HEK293 (cell line): Measurements from ENCODE around the gene MGAM2.

Experiments used
- CTCF ChIA-PET: fragments of 350-600 bp; formaldehyde crosslinking; extraction: SDS; loops from one replicate; lab custom pipeline; 2021; ENCODE audit warnings: antibody characterized with exemption; lab: Yijun Ruan, JAX
- POLR2A ChIA-PET: fragments of 300-600 bp; formaldehyde crosslinking; extraction: SDS; loops from one replicate; lab custom pipeline; 2020; ENCODE audit warnings: antibody characterized with exemption, inconsistent platforms; lab: Yijun Ruan, JAX
- H3K27ac ChIP-seq: fragments of 200-500 bp; sonication (Bioruptor generic); 2 replicates; pipeline ENCODE4 v1.5.1; 2014; ENCODE audit warnings: low read depth, low read length, control low read depth, inconsistent platforms; ENCODE audit errors: extremely low read depth
- H3K36me3 ChIP-seq, 2 experiments: fragments of 200-500 bp in 1 of 2; sonication (Bioruptor generic) in 1 of 2; 1 replicate in 1 of 2; 2 replicates in 1 of 2; pipeline ENCODE4 v1.5.1; 2014 to 2017; ENCODE audit warnings: inconsistent platforms in 2 of 2, low read length in 2 of 2; ENCODE audit not compliant: control insufficient read depth in 2 of 2, insufficient read depth in 1 of 2
- H3K4me1 ChIP-seq: fragments of 200-500 bp; sonication (Bioruptor generic); 2 replicates; pipeline ENCODE4 v1.5.1; 2014; ENCODE audit warnings: mild to moderate bottlenecking, low read length, inconsistent platforms; ENCODE audit not compliant: control insufficient read depth, insufficient read depth
- H3K4me3 ChIP-seq: 2 replicates; pipeline ENCODE4 v1.5.1; 2011; ENCODE audit warnings: low read depth, mild to moderate bottlenecking, control low read depth, low read length, moderate library complexity
- H3K9me3 ChIP-seq: fragments of 200-500 bp; sonication (Bioruptor generic); 2 replicates; pipeline ENCODE4 v1.5.1; 2014; ENCODE audit warnings: low read depth, low read length, inconsistent platforms; ENCODE audit not compliant: control insufficient read depth, insufficient read depth
- OSR2 ChIP-seq: fragments of 450-650 bp; formaldehyde crosslinking; IDR thresholded peaks from 2 replicates; pipeline ENCODE4 v1.5.1; 2016; ENCODE audit warnings: missing biosample characterization, missing genetic modification characterization
- ZBTB1 ChIP-seq: fragments of 450-650 bp; formaldehyde crosslinking; IDR thresholded peaks from 2 replicates; pipeline ENCODE4 v1.5.1; 2016; ENCODE audit warnings: missing biosample characterization, missing genetic modification characterization
- ZBTB17 ChIP-seq: fragments of 450-650 bp; formaldehyde crosslinking; IDR thresholded peaks from 2 replicates; pipeline ENCODE4 v1.5.1; 2016; ENCODE audit warnings: missing biosample characterization, missing genetic modification characterization
- ZBTB48 ChIP-seq: fragments of 450-650 bp; formaldehyde crosslinking; IDR thresholded peaks from 2 replicates; pipeline ENCODE4 v1.5.1; 2016; ENCODE audit warnings: missing biosample characterization, missing genetic modification characterization
- ZFHX2 ChIP-seq: fragments of 450-650 bp; formaldehyde crosslinking; conservative IDR thresholded peaks from 2 replicates; pipeline ENCODE4 v1.5.1; 2016; ENCODE audit warnings: missing biosample characterization, missing genetic modification characterization
- ZNF239 ChIP-seq: fragments of 450-650 bp; formaldehyde crosslinking; IDR thresholded peaks from 2 replicates; pipeline ENCODE4 v1.5.1; 2016; ENCODE audit warnings: missing biosample characterization, missing genetic modification characterization
- ZNF391 ChIP-seq: fragments of 450-650 bp; formaldehyde crosslinking; IDR thresholded peaks from 2 replicates; pipeline ENCODE4 v1.5.1; 2016; ENCODE audit warnings: low read depth, missing biosample characterization, missing genetic modification characterization, borderline replicate concordance
- ZNF521 ChIP-seq: fragments of 450-650 bp; formaldehyde crosslinking; IDR thresholded peaks from 2 replicates; pipeline ENCODE4 v1.5.1; 2017; ENCODE audit warnings: missing biosample characterization, mild to moderate bottlenecking, missing genetic modification characterization
- ZNF654 ChIP-seq: fragments of 450-650 bp; formaldehyde crosslinking; IDR thresholded peaks from 2 replicates; pipeline ENCODE4 v1.5.1; 2016; ENCODE audit warnings: low read depth, missing biosample characterization, missing genetic modification characterization
- ZNF664 ChIP-seq: fragments of 450-650 bp; formaldehyde crosslinking; IDR thresholded peaks from 2 replicates; pipeline ENCODE4 v1.5.1; 2016; ENCODE audit warnings: missing biosample characterization, missing genetic modification characterization
- TF ChIP-seq, protein P1 (sequence below): fragments of 450-650 bp; formaldehyde crosslinking; IDR thresholded peaks from 2 replicates; pipeline ENCODE4 v1.5.1; 2017; ENCODE audit warnings: missing biosample characterization, missing genetic modification characterization
- TF ChIP-seq, protein P2 (sequence below): fragments of 450-650 bp; formaldehyde crosslinking; IDR thresholded peaks from 2 replicates; pipeline ENCODE4 v1.5.1; 2016; ENCODE audit warnings: missing biosample characterization, missing genetic modification characterization
- TF ChIP-seq, protein P3 (sequence below): fragments of 450-650 bp; formaldehyde crosslinking; IDR thresholded peaks from 2 replicates; pipeline ENCODE4 v1.5.1; 2016; ENCODE audit warnings: missing biosample characterization, missing genetic modification characterization
- TF ChIP-seq, protein P4 (sequence below): fragments of 450-650 bp; formaldehyde crosslinking; IDR thresholded peaks from 2 replicates; pipeline ENCODE4 v1.5.1; 2016; ENCODE audit warnings: missing biosample characterization, missing genetic modification characterization, borderline replicate concordance
- TF ChIP-seq, protein P5 (sequence below): fragments of 450-650 bp; formaldehyde crosslinking; optimal IDR thresholded peaks from 2 replicates; pipeline ENCODE3; 2016; ENCODE audit warnings: missing biosample characterization, mild to moderate bottlenecking, missing genetic modification characterization

MGAM2 gene

DNA sequence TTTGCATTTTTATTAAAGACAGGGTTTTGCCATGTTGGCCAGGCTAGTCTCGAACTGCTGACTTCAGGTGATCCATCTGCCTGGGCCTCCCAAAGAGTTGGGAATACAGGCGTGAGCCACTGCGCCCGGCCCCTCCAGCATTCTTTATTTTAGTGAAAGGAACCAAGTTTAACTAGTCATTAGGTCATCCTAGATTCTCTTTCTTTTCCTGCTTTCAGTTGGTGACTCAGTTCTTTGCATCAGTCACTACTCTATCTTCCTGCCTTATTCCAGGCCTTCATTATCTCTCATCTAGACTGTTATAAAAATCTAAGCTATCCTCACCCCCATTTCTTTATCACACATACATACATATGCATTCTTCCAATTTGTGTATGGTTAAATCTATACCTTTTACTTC lies 82.7 kb downstream of the MGAM2 start:
- ChIA-PET POLR2A (no interaction called here), CTCF (interaction anchor here (0.6 to 1.9 kb wide), 3 partner anchors 218 to 517 kb away, joined by 3 to 11 read pairs (median 8); partner anchors contain the start of gene SSBP1)
- Histone ChIP-seq H3K36me3 (no peaks in the 10 kb centered on the region), H3K4me1 (no peaks in the 10 kb centered on the region), H3K27ac (no peak overlapping the region), H3K9me3 (no peaks in the 10 kb centered on the region), H3K4me3 (no peak overlapping the region)
- TF ChIP-seq, protein P1, sequence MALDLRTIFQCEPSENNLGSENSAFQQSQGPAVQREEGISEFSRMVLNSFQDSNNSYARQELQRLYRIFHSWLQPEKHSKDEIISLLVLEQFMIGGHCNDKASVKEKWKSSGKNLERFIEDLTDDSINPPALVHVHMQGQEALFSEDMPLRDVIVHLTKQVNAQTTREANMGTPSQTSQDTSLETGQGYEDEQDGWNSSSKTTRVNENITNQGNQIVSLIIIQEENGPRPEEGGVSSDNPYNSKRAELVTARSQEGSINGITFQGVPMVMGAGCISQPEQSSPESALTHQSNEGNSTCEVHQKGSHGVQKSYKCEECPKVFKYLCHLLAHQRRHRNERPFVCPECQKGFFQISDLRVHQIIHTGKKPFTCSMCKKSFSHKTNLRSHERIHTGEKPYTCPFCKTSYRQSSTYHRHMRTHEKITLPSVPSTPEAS = no peak
- TF ChIP-seq, protein P2, sequence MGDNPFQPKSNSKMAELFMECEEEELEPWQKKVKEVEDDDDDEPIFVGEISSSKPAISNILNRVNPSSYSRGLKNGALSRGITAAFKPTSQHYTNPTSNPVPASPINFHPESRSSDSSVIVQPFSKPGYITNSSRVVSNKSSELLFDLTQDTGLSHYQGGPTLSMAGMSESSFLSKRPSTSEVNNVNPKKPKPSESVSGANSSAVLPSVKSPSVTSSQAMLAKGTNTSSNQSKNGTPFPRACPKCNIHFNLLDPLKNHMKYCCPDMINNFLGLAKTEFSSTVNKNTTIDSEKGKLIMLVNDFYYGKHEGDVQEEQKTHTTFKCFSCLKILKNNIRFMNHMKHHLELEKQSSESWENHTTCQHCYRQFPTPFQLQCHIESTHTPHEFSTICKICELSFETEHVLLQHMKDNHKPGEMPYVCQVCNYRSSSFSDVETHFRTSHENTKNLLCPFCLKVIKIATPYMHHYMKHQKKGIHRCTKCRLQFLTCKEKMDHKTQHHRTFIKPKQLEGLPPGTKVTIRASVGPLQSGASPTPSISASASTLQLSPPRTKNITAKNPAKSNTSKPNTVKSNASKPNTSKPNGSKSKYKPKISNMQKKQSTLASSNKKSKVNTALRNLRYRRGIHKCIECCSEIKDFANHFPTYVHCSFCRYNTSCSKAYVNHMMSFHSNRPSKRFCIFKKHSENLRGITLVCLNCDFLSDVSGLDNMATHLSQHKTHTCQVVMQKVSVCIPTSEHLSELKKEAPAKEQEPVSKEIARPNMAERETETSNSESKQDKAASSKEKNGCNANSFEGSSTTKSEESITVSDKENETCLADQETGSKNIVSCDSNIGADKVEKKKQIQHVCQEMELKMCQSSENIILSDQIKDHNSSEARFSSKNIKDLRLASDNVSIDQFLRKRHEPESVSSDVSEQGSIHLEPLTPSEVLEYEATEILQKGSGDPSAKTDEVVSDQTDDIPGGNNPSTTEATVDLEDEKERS (tag by site-specific recombination) = no peak
- TF ChIP-seq ZNF654 (tag by site-specific recombination) (no peak), ZNF239 (tag by site-specific recombination) (no peak), ZNF664 (tag by site-specific recombination) (no peak), ZFHX2 (tag by site-specific recombination) (no peak), OSR2 (tag by site-specific recombination) (no peak), ZNF521 (no peak), ZBTB48 (tag by site-specific recombination) (no peak), ZBTB1 (no peak), ZNF391 (tag by site-specific recombination) (no peak)
- TF ChIP-seq, protein P3, sequence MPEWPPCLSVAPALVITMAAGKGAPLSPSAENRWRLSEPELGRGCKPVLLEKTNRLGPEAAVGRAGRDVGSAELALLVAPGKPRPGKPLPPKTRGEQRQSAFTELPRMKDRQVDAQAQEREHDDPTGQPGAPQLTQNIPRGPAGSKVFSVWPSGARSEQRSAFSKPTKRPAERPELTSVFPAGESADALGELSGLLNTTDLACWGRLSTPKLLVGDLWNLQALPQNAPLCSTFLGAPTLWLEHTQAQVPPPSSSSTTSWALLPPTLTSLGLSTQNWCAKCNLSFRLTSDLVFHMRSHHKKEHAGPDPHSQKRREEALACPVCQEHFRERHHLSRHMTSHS (tag by site-specific recombination) = no peak
- TF ChIP-seq, protein P4, sequence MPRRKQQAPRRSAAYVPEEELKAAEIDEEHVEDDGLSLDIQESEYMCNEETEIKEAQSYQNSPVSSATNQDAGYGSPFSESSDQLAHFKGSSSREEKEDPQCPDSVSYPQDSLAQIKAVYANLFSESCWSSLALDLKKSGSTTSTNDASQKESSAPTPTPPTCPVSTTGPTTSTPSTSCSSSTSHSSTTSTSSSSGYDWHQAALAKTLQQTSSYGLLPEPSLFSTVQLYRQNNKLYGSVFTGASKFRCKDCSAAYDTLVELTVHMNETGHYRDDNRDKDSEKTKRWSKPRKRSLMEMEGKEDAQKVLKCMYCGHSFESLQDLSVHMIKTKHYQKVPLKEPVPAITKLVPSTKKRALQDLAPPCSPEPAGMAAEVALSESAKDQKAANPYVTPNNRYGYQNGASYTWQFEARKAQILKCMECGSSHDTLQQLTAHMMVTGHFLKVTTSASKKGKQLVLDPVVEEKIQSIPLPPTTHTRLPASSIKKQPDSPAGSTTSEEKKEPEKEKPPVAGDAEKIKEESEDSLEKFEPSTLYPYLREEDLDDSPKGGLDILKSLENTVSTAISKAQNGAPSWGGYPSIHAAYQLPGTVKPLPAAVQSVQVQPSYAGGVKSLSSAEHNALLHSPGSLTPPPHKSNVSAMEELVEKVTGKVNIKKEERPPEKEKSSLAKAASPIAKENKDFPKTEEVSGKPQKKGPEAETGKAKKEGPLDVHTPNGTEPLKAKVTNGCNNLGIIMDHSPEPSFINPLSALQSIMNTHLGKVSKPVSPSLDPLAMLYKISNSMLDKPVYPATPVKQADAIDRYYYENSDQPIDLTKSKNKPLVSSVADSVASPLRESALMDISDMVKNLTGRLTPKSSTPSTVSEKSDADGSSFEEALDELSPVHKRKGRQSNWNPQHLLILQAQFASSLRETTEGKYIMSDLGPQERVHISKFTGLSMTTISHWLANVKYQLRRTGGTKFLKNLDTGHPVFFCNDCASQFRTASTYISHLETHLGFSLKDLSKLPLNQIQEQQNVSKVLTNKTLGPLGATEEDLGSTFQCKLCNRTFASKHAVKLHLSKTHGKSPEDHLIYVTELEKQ = no peak
- TF ChIP-seq, protein P5, sequence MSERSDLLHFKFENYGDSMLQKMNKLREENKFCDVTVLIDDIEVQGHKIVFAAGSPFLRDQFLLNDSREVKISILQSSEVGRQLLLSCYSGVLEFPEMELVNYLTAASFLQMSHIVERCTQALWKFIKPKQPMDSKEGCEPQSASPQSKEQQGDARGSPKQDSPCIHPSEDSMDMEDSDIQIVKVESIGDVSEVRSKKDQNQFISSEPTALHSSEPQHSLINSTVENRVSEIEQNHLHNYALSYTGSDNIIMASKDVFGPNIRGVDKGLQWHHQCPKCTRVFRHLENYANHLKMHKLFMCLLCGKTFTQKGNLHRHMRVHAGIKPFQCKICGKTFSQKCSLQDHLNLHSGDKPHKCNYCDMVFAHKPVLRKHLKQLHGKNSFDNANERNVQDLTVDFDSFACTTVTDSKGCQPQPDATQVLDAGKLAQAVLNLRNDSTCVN (tag by site-specific recombination) = no peak

DNA sequence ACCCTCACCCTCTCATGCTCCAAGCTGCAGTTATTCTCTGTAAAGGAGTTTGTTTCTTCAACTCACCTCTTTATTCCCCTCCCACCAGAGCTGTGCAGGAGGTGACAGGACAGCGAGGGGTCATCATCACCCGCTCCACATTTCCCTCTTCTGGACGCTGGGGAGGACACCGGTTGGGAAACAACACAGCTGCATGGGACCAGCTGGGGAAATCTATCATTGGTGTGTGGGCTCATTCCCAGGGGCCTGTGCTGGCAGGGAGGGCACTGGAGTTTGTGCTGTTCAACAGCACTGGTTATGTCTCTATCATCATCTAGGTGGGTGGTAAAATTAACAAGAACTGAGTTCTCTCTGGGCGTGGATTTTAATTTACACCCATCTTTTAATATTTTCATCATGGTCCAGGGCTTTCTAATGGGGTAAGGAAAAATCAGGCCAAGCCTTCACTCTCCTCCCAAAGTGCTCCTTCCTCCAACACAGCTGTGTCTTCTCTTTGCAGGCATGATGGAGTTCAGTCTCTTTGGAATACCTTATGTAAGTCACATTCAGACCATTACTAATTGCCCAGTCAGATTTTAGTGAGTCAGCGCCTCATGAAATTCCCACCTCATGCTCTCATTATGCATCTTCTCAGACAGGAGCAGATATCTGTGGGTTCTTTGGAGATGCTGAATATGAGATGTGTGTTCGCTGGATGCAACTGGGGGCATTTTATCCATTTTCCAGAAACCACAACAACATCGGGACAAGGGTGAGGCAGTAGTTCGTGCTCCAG lies 84.7 kb downstream of the MGAM2 start:
- no peaks in the 10 kb centered on the region for H3K9me3 ChIP-seq
- ChIA-PET POLR2A (no interaction called here), CTCF (interaction anchor here (1.3 to 1.8 kb wide), 2 partner anchors 220 to 458 kb away, joined by 6 to 8 read pairs; partner anchors contain the start of gene SSBP1)

More for the DNA sequence above, 84.7 kb downstream of the MGAM2 start:
- Histone ChIP-seq H3K27ac (no peak overlapping the region), H3K36me3 (no peaks in the 10 kb centered on the region), H3K4me1 (no peaks in the 10 kb centered on the region), H3K4me3 (no peak overlapping the region)
- no peak for TF ChIP-seq ZBTB17
